ENCODE data around the gene SLC11A1. TPM values are rescaled to one million over a fixed set of nuclear protein-coding genes. Genes with fewer than 3 reads are reported as not detected.

Gene SLC11A1
- total RNA-seq, 1 donor from 2014 or later: 36.6 TPM

DNA sequence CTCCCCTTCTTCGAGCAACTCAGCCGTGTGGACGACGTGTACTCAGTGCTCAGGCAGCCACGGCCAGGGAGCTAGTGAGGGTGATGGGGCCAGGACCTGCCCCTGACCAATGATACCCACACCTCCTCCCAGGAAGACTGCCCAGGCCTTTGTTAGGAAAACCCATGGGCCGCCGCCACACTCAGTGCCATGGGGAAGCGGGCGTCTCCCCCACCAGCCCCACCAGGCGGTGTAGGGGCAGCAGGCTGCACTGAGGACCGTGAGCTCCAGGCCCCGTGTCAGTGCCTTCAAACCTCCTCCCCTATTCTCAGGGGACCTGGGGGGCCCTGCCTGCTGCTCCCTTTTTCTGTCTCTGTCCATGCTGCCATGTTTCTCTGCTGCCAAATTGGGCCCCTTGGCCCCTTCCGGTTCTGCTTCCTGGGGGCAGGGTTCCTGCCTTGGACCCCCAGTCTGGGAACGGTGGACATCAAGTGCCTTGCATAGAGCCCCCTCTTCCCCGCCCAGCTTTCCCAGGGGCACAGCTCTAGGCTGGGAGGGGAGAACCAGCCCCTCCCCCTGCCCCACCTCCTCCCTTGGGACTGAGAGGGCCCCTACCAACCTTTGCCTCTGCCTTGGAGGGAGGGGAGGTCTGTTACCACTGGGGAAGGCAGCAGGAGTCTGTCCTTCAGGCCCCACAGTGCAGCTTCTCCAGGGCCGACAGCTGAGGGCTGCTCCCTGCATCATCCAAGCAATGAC lies 22.4 kb downstream of the SLC11A1 start:
- Histone ChIP-seq H3K36me3 (peaks cover 0 to 41% of the 10 kb centered on the region in 2 donors), H3K9me3 (no peaks in the 10 kb centered on the region), H3K4me1 (peaks cover 69% of the 10 kb centered on the region), H3K4me3 (no peak overlapping the region), H3K27me3 (no peaks in the 10 kb centered on the region), H3K27ac (peak overlapping the region; percentile 97)
- TF ChIP-seq, protein P1, sequence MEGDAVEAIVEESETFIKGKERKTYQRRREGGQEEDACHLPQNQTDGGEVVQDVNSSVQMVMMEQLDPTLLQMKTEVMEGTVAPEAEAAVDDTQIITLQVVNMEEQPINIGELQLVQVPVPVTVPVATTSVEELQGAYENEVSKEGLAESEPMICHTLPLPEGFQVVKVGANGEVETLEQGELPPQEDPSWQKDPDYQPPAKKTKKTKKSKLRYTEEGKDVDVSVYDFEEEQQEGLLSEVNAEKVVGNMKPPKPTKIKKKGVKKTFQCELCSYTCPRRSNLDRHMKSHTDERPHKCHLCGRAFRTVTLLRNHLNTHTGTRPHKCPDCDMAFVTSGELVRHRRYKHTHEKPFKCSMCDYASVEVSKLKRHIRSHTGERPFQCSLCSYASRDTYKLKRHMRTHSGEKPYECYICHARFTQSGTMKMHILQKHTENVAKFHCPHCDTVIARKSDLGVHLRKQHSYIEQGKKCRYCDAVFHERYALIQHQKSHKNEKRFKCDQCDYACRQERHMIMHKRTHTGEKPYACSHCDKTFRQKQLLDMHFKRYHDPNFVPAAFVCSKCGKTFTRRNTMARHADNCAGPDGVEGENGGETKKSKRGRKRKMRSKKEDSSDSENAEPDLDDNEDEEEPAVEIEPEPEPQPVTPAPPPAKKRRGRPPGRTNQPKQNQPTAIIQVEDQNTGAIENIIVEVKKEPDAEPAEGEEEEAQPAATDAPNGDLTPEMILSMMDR (IDR thresholded peaks at IDR 0.05): no peak
- no peak for TF ChIP-seq POLR2AphosphoS5 (IDR thresholded peaks at IDR 0.05; ENCODE audit: insufficient read depth in 1 of 2, low read depth in 1 of 2)
- TF ChIP-seq POLR2A (IDR thresholded peaks at IDR 0.05): no peak
- DNase-seq (ENCODE audit: extremely low spot score in 2 of 2): no peak
- intact Hi-C loops (cut with DNase I): loop anchor here (10.0 kb wide), 2 partner anchors 160 to 240 kb away; partner anchors contain the start of genes CNOT9 and USP37

DNA sequence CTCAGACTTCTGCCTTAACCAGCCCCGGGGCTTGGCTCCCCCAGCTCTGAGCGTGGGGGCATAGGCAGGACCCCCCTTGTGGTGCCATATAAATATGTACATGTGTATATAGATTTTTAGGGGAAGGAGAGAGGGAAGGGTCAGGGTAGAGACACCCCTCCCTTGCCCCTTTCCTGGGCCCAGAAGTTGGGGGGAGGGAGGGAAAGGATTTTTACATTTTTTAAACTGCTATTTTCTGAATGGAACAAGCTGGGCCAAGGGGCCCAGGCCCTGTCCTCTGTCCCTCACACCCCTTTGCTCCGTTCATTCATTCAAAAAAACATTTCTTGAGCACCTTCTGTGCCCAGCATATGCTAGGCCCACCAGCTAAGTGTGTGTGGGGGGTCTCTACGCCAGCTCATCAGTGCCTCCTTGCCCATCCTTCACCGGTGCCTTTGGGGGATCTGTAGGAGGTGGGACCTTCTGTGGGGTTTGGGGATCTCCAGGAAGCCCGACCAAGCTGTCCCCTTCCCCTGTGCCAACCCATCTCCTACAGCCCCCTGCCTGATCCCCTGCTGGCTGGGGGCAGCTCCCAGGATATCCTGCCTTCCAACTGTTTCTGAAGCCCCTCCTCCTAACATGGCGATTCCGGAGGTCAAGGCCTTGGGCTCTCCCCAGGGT lies 23.1 kb downstream of the SLC11A1 start:
- Histone ChIP-seq H3K27ac (peak overlapping the region; percentile 97), H3K4me3 (peak overlapping the region; percentile 35 to 53), H3K27me3 (no peaks in the 10 kb centered on the region), H3K4me1 (peaks cover 69% of the 10 kb centered on the region), H3K9me3 (no peaks in the 10 kb centered on the region), H3K36me3 (peaks cover 0 to 41% of the 10 kb centered on the region in 2 donors)
- intact Hi-C loops (cut with DNase I): loop anchor here (10.0 kb wide), 2 partner anchors 160 to 240 kb away; partner anchors contain the start of genes CNOT9 and USP37
- no peak for DNase-seq (ENCODE audit: extremely low spot score in 2 of 2)
- TF ChIP-seq POLR2A (IDR thresholded peaks at IDR 0.05) (no peak), POLR2AphosphoS5 (IDR thresholded peaks at IDR 0.05; ENCODE audit: insufficient read depth in 1 of 2, low read depth in 1 of 2) (no peak)
- TF ChIP-seq, protein P1 (IDR thresholded peaks at IDR 0.05): no peak

DNA sequence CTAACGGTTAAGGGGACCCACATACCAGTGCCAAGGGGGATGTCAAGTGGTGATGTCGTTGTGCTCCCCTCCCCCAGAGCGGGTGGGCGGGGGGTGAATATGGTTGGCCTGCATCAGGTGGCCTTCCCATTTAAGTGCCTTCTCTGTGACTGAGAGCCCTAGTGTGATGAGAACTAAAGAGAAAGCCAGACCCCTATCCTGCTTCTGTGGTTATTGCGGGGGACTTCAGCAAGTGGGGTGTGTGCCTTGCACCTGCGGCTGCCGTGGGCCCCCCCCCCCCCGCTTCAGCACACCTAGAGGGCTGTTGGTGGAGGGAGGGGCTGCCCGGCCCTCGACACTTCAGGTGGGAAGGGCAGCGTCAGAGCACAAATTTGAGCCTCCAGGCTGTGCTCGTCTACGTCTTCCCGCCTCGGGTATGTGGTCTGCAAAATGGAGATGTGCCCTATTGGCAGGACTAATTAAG lies 23.7 kb downstream of the SLC11A1 start:
- Histone ChIP-seq H3K27ac (peak overlapping the region; percentile 97), H3K9me3 (no peaks in the 10 kb centered on the region), H3K27me3 (no peaks in the 10 kb centered on the region), H3K4me3 (peak overlapping the region; percentile 35 to 53), H3K36me3 (peaks cover 0 to 41% of the 10 kb centered on the region in 2 donors), H3K4me1 (peaks cover 68% of the 10 kb centered on the region)
- DNase-seq (ENCODE audit: extremely low spot score in 2 of 2): no peak
- intact Hi-C loops (cut with DNase I): loop anchor here (10.0 kb wide), 2 partner anchors 159 to 239 kb away; partner anchors contain the start of genes CNOT9 and USP37
- TF ChIP-seq POLR2AphosphoS5 (IDR thresholded peaks at IDR 0.05; ENCODE audit: insufficient read depth in 1 of 2, low read depth in 1 of 2): peak in 1 of 2 donors; percentile 35
- TF ChIP-seq POLR2A (IDR thresholded peaks at IDR 0.05): no peak
- TF ChIP-seq, protein P1 (IDR thresholded peaks at IDR 0.05): no peak

DNA sequence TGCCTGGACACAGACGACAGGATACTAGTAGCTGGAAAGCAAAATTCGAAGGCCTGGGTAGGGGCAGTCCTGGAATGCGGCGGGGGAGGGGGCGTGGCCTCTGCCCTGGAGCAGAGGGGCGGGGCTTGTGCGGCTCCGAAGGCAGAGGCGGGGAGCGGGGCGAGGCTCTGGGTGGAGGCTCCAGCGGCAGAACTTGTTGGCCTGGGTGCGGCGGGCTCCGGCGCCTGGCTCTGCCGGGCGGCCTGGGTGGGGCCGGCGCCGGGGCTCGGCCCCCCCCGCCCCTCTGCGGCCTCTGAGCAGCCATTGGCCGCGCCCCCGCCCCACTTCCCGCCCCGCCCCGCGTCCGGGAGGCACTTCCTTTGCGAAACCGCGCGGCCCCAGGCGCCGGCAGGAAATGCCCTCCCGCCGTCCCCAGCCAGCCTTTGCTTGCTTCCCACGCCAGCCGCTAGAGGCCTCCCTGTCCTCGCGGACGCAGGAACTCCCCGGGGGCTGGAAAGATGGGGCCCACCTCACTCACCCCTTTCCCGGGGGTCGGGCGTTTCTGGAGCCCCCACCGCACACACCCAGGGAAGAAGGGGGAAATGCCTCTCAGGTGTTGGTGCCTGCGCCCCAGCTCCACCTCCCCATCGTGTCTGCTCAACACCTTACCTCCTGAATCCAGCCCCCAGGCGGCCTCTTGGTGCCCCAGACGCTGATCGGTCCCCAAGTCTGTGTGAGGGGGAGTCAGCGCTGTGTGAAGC lies 24.3 kb downstream of the SLC11A1 start:
- H3K27ac ChIP-seq: peak overlapping the region; percentile 97
- DNase-seq (ENCODE audit: extremely low spot score in 2 of 2): no peak
- peaks cover 0 to 38% of the 10 kb centered on the region in 2 donors for H3K36me3 ChIP-seq
- intact Hi-C loops (cut with DNase I): loop anchor here (10.0 kb wide), 2 partner anchors 158 to 238 kb away; partner anchors contain the start of genes CNOT9 and USP37
- no peaks in the 10 kb centered on the region for H3K27me3 ChIP-seq
- H3K9me3 ChIP-seq: no peaks in the 10 kb centered on the region
- peaks cover 62% of the 10 kb centered on the region for H3K4me1 ChIP-seq
- peak overlapping the region; percentile 53 to 65 for H3K4me3 ChIP-seq
- TF ChIP-seq POLR2AphosphoS5 (IDR thresholded peaks at IDR 0.05; ENCODE audit: insufficient read depth in 1 of 2, low read depth in 1 of 2) (peak; percentile 60 to 71), POLR2A (IDR thresholded peaks at IDR 0.05) (no peak)
- TF ChIP-seq, protein P1 (IDR thresholded peaks at IDR 0.05): peak; percentile 25 to 70 (median 68)

Data from vagina (tissue), 2 donors.